HCT116 (cell line): ENCODE data around the gene RAMP3. TPM values are rescaled to one million over a fixed set of nuclear protein-coding genes. Genes with fewer than 3 reads are reported as not detected.

Experiments used
- ATAC-seq: fragments of 200-7000 bp; cut with Tn5 transposase; 2 replicates; pipeline ENCODE4 v1.9.1; 2020; ENCODE audit warnings: mild to moderate bottlenecking, moderate library complexity
- BruUV-seq: library from RNA; stranded (reverse); fragments of 400-500 nt; replicated peaks from 2 replicates; lab custom pipeline; 2021; lab: Mats Ljungman, UMichigan
- CTCF ChIA-PET: fragments of 300-600 bp; sonication (Branson Sonifier 250); formaldehyde crosslinking; loops from one replicate; lab custom pipeline; 2021; ENCODE audit warnings: antibody characterized with exemption; lab: Charles Lee
- POLR2A ChIA-PET: fragments of 300-600, 350-600 bp; sonication (Branson Sonifier 250); formaldehyde crosslinking; loops from one replicate; lab custom pipeline; 2021; ENCODE audit warnings: antibody characterized with exemption; lab: Charles Lee
- RAD21 ChIA-PET, 2 experiments: fragments of 300-600 bp; sonication (Branson Sonifier 250); formaldehyde crosslinking; loops; one replicate each; lab custom pipeline; 2023; ENCODE audit warnings: low total read pairs in 2 of 2; ENCODE audit not compliant: uncharacterized antibody in 2 of 2, unreplicated experiment in 2 of 2, low non-redundant PET in 1 of 2; lab: Charles Lee
- DNase-seq: peaks from one replicate; pipeline ENCODE4 v3.0.0-alpha.2; 2010; ENCODE audit warnings: low read depth, low spot score
- H2AFZ ChIP-seq: fragments of 200-600 bp; shearing (Covaris generic), sonication (generic); 2 replicates; pipeline ENCODE4 v1.6.1; 2017; ENCODE audit warnings: low read depth, mixed run types, mixed read lengths, antibody characterized with exemption, low read length; ENCODE audit not compliant: poor library complexity, severe bottlenecking
- H3K27ac ChIP-seq: 2 replicates; pipeline ENCODE4 v1.5.1; 2012; ENCODE audit warnings: low read depth, low read length
- H3K27me3 ChIP-seq: fragments of 200-600 bp; sonication (generic); 2 replicates; pipeline ENCODE4 v1.6.1; 2016; ENCODE audit warnings: mixed run types, low read length, mixed read lengths; ENCODE audit not compliant: insufficient read depth
- H3K36me3 ChIP-seq, 2 experiments: fragments of 200-500 bp in 1 of 2; fragments of 200-600 bp in 1 of 2; sonication (Bioruptor generic) in 1 of 2; sonication (generic) in 1 of 2; 2 replicates each; pipeline versions ENCODE4 v1.5.1 to v1.6.1; 2014 to 2016; ENCODE audit warnings: low read length in 2 of 2, inconsistent platforms in 1 of 2, mixed read lengths in 1 of 2, mixed run types in 1 of 2; ENCODE audit not compliant: insufficient read depth in 2 of 2, control insufficient read depth in 1 of 2
- H3K4me1 ChIP-seq, 2 experiments: fragments of 200-600 bp in 1 of 2; sonication (generic) in 1 of 2; 2 replicates each; pipeline versions ENCODE4 v1.5.1 to v1.6.1; 2012 to 2017; ENCODE audit warnings: low read length in 2 of 2, inconsistent platforms in 1 of 2, mild to moderate bottlenecking in 1 of 2, mixed read lengths in 1 of 2, mixed run types in 1 of 2, moderate library complexity in 1 of 2; ENCODE audit not compliant: insufficient read depth in 2 of 2, control insufficient read depth in 1 of 2
- H3K4me2 ChIP-seq: fragments of 200-600 bp; sonication (generic); 2 replicates; pipeline ENCODE4 v1.6.1; 2017; ENCODE audit warnings: mixed run types, low read length, mixed read lengths
- H3K4me3 ChIP-seq, 2 experiments: fragments of 200-600 bp in 1 of 2; sonication (generic) in 1 of 2; replicated peaks in 1 of 2; 2 replicates each; pipeline ENCODE4 v1.5.1; 2011 to 2016; ENCODE audit warnings: low read length in 2 of 2, control low read depth in 1 of 2, low read depth in 1 of 2, mild to moderate bottlenecking in 1 of 2, mixed read lengths in 1 of 2, mixed run types in 1 of 2
- H3K79me2 ChIP-seq: fragments of 200-600 bp; sonication (generic); 2 replicates; pipeline ENCODE4 v1.6.1; 2017; ENCODE audit warnings: mild to moderate bottlenecking, mixed run types, low read length, moderate library complexity, mixed read lengths; ENCODE audit not compliant: insufficient read depth
- H3K9ac ChIP-seq: fragments of 200-600 bp; sonication (generic); 2 replicates; pipeline ENCODE4 v1.6.1; 2016; ENCODE audit warnings: low read length, mixed read lengths
- H3K9me2 ChIP-seq: fragments of 200-600 bp; sonication (generic), shearing (Covaris generic); 2 replicates; pipeline ENCODE4 v1.6.1; 2017; ENCODE audit warnings: mixed run types, mild to moderate bottlenecking, moderate library complexity; ENCODE audit not compliant: insufficient read depth
- H3K9me3 ChIP-seq, 2 experiments: fragments of 200-500 bp in 1 of 2; fragments of 200-600 bp in 1 of 2; sonication (Bioruptor generic) in 1 of 2; sonication (generic) in 1 of 2; 2 replicates each; pipeline ENCODE4 v1.6.1; 2014 to 2017; ENCODE audit warnings: low read length in 2 of 2, mixed read lengths in 2 of 2, inconsistent platforms in 1 of 2, low read depth in 1 of 2, mild to moderate bottlenecking in 1 of 2, mixed run types in 1 of 2, moderate library complexity in 1 of 2; ENCODE audit not compliant: control insufficient read depth in 1 of 2, insufficient read depth in 1 of 2
- H4K20me1 ChIP-seq: fragments of 200-600 bp; sonication (generic), shearing (Covaris generic); 2 replicates; pipeline ENCODE4 v1.6.1; 2017; ENCODE audit warnings: mixed run types, mild to moderate bottlenecking, moderate library complexity; ENCODE audit not compliant: insufficient read depth
- ELF1 ChIP-seq: IDR thresholded peaks from 2 replicates; pipeline ENCODE4 v1.6.1; 2012; ENCODE audit warnings: low read depth, borderline replicate concordance
- EZH2 ChIP-seq: fragments of 200-600 bp; sonication (generic); IDR thresholded peaks from 2 replicates; pipeline ENCODE4 v1.6.1; 2017; ENCODE audit warnings: antibody characterized with exemption, mixed run types
- EZH2phosphoT487 ChIP-seq: fragments of 200-600 bp; IDR thresholded peaks from 2 replicates; pipeline ENCODE4 v1.6.1; 2018; ENCODE audit warnings: antibody characterized with exemption, borderline replicate concordance
- FOSL1 ChIP-seq: IDR thresholded peaks from 2 replicates; pipeline ENCODE4 v1.6.1; 2012; ENCODE audit warnings: low read depth
- JUND ChIP-seq: IDR thresholded peaks from 2 replicates; pipeline ENCODE4 v1.6.1; 2012
- SIN3A ChIP-seq: IDR thresholded peaks from 2 replicates; pipeline ENCODE4 v1.6.1; 2012; ENCODE audit warnings: low read depth
- SRF ChIP-seq: IDR thresholded peaks from 2 replicates; pipeline ENCODE4 v1.6.1; 2012; ENCODE audit warnings: low read depth
- YY1 ChIP-seq: IDR thresholded peaks from 2 replicates; pipeline ENCODE4 v1.6.1; 2011; ENCODE audit warnings: low read length, low read depth, moderate library complexity, mild to moderate bottlenecking; ENCODE audit not compliant: insufficient replicate concordance; ENCODE audit errors: extremely low read depth
- intact Hi-C: fragments of 100-400 bp; cut with micrococcal nuclease; formaldehyde crosslinking; loops from 2 replicates; pipeline ENCODE4 v1.10.0; 2022
- total RNA-seq: library from RNA; stranded (reverse); gene quantifications from one replicate; pipeline ENCODE4 v1.2.1, GENCODE V29; 2021; ENCODE audit not compliant: unreplicated experiment
- TF ChIP-seq, protein P1 (sequence below), 3 experiments: fragments of 200-600 bp in 1 of 3; sonication (generic) in 1 of 3; IDR thresholded peaks in 2 of 3; conservative IDR thresholded peaks in 1 of 3; 2 replicates each; pipeline ENCODE4 v1.5.1; 2012 to 2017; ENCODE audit warnings: low read depth in 2 of 3, low read length in 2 of 3, antibody characterized with exemption in 1 of 3, borderline replicate concordance in 1 of 3, control low read depth in 1 of 3, mild to moderate bottlenecking in 1 of 3, mixed read lengths in 1 of 3, mixed run types in 1 of 3, moderate library complexity in 1 of 3; ENCODE audit not compliant: insufficient read depth in 1 of 3
- TF ChIP-seq, protein P2 (sequence below): IDR thresholded peaks from 2 replicates; pipeline ENCODE4 v1.6.1; 2011; ENCODE audit warnings: mild to moderate bottlenecking, low read length, moderate library complexity; ENCODE audit not compliant: insufficient replicate concordance; ENCODE audit errors: extremely low read depth

RAMP3 gene
- total RNA-seq, 1 experiment from 2014 or later = not detected

DNA sequence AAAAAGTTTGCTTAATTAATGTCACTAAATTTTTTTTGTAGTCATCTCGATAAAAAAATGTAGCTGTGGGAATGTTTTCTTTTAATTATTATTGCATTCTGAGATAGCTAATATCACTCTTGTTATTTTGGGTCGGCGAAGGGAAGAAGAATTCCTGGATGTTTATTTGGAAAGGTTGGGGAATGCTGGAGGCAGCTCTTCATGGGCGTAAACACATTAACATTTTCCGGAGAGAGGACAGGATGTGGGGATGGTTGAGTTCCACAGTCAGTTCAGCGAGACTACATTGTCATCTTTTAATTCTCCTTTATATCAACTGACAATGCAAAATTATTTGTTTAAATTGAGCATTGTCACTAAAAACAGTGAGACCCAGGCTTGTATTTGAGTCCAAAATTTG, 72.5 kb downstream of the RAMP3 start:
- Histone ChIP-seq H3K27me3 (peaks cover 87% of the 10 kb centered on the region), H4K20me1 (no peaks in the 10 kb centered on the region), H2AFZ (no peak overlapping the region), H3K27ac (no peak overlapping the region), H3K36me3 (no peaks in the 10 kb centered on the region), H3K9ac (no peak overlapping the region), H3K4me3 (no peak overlapping the region), H3K4me1 (no peaks in the 10 kb centered on the region), H3K9me3 (no peaks in the 10 kb centered on the region), H3K9me2 (no peaks in the 10 kb centered on the region), H3K4me2 (no peak overlapping the region), H3K79me2 (no peaks in the 10 kb centered on the region)
- ATAC-seq (no peak), DNase-seq (no peak)
- TF ChIP-seq YY1 (no peak), FOSL1 (no peak), JUND (no peak), SRF (no peak), EZH2 (no peak), SIN3A (no peak), ELF1 (no peak), EZH2phosphoT487 (no peak)
- TF ChIP-seq, protein P1, sequence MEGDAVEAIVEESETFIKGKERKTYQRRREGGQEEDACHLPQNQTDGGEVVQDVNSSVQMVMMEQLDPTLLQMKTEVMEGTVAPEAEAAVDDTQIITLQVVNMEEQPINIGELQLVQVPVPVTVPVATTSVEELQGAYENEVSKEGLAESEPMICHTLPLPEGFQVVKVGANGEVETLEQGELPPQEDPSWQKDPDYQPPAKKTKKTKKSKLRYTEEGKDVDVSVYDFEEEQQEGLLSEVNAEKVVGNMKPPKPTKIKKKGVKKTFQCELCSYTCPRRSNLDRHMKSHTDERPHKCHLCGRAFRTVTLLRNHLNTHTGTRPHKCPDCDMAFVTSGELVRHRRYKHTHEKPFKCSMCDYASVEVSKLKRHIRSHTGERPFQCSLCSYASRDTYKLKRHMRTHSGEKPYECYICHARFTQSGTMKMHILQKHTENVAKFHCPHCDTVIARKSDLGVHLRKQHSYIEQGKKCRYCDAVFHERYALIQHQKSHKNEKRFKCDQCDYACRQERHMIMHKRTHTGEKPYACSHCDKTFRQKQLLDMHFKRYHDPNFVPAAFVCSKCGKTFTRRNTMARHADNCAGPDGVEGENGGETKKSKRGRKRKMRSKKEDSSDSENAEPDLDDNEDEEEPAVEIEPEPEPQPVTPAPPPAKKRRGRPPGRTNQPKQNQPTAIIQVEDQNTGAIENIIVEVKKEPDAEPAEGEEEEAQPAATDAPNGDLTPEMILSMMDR (IDR thresholded peaks at IDR 0.05 in 2 of 3, conservative IDR thresholded peaks at IDR 0.05 in 1 of 3; ENCODE audit: borderline replicate concordance in 1 of 3, insufficient read depth in 1 of 3, low read depth in 2 of 3, low read length in 2 of 3) = no peak
- TF ChIP-seq, protein P2, sequence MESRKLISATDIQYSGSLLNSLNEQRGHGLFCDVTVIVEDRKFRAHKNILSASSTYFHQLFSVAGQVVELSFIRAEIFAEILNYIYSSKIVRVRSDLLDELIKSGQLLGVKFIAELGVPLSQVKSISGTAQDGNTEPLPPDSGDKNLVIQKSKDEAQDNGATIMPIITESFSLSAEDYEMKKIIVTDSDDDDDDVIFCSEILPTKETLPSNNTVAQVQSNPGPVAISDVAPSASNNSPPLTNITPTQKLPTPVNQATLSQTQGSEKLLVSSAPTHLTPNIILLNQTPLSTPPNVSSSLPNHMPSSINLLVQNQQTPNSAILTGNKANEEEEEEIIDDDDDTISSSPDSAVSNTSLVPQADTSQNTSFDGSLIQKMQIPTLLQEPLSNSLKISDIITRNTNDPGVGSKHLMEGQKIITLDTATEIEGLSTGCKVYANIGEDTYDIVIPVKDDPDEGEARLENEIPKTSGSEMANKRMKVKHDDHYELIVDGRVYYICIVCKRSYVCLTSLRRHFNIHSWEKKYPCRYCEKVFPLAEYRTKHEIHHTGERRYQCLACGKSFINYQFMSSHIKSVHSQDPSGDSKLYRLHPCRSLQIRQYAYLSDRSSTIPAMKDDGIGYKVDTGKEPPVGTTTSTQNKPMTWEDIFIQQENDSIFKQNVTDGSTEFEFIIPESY = no peak
- ChIA-PET CTCF (no interaction called here), POLR2A (no interaction called here), RAD21 (no interaction called here)
- no TSS peak for BruUV-seq
- intact Hi-C loops = no loop called here
